ENCODE data around the gene ZNF260.

Gene ZNF260

GRCh38 chr19:36489920-36490415, 38.1 kb downstream of the ZNF260 start:
- DNase-seq (ENCODE audit: low read depth): peak; percentile 61

- peak; percentile 90 for DNase-seq (ENCODE audit: low read depth)
These were observed 38.8 kb downstream of the ZNF260 start, which contains the start of gene ZNF566 for GRCh38 chr19:36489118-36489919. Gene ZNF566 (minus strand): TSS chr19:36489561. CDS start chr19:36476557, 13,004 bp downstream.

GRCh38 chr19:36488846-36489117, 39.3 kb downstream of the ZNF260 start:
- no peak for DNase-seq (ENCODE audit: low read depth)

GRCh38 chr19:36488118-36488845, 39.8 kb downstream of the ZNF260 start:
- DNase-seq (ENCODE audit: low read depth): no peak

GRCh38 chr19:36483653-36484052, 44.4 kb downstream of the ZNF260 start:
- no peak for DNase-seq (ENCODE audit: low read depth)

GRCh38 chr19:36482876-36483275, 45.2 kb downstream of the ZNF260 start:
- no peak for DNase-seq (ENCODE audit: low read depth)

All from activated T-cell treated with anti-CD3 and anti-CD28 coated beads for 48 hours (primary cell).